ENCODE data around the gene HOXD4.

DNA sequence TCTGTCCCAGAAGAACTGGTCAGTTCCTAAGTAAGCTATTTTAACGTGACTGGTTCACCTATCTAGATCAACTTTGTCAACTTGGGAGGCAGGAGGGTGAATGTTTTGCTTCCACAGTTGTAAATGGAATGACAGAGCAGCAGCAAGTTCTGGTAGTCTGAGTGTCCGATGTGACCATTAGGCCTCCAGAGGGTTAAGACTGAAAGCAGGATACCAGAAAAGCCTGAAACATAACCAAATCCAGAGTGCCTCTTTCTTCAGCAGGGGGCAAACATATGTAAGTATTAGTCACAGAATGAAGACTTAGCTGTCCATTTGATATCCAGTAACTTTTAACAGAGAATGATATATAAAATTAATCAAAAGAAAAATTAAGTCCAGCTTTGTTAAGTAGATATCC is 14.9 kb downstream of the HOXD4 start:
- TF ChIP-seq, protein P1, sequence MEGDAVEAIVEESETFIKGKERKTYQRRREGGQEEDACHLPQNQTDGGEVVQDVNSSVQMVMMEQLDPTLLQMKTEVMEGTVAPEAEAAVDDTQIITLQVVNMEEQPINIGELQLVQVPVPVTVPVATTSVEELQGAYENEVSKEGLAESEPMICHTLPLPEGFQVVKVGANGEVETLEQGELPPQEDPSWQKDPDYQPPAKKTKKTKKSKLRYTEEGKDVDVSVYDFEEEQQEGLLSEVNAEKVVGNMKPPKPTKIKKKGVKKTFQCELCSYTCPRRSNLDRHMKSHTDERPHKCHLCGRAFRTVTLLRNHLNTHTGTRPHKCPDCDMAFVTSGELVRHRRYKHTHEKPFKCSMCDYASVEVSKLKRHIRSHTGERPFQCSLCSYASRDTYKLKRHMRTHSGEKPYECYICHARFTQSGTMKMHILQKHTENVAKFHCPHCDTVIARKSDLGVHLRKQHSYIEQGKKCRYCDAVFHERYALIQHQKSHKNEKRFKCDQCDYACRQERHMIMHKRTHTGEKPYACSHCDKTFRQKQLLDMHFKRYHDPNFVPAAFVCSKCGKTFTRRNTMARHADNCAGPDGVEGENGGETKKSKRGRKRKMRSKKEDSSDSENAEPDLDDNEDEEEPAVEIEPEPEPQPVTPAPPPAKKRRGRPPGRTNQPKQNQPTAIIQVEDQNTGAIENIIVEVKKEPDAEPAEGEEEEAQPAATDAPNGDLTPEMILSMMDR (IDR thresholded peaks at IDR 0.05): no peak
- TF ChIP-seq ZBTB21 (CRISPR knock-in tag; IDR thresholded peaks at IDR 0.05; ENCODE audit: borderline replicate concordance): no peak
